Liver (tissue), 9 donors: Measurements from ENCODE around the gene SPRYD3. TPM values are rescaled to one million over a fixed set of nuclear protein-coding genes. Genes with fewer than 3 reads are reported as not detected.

ENCODE experiments used
- DNase-seq: peaks from one replicate; pipeline ENCODE4 v3.0.0-alpha.2; 2017; ENCODE audit warnings: low spot score
- H3K27ac ChIP-seq, 2 donors: one replicate each; pipeline ENCODE4 v1.7.0; 2013; ENCODE audit warnings: inconsistent platforms in 2 of 2, low read length in 2 of 2, control low read depth in 1 of 2, low read depth in 1 of 2, mild to moderate bottlenecking in 1 of 2
- H3K27me3 ChIP-seq, 4 donors: one replicate each; pipeline versions ENCODE4 v1.6.1 to v1.7.0; 2013; ENCODE audit warnings: low read length in 3 of 4, inconsistent platforms in 1 of 4, mild to moderate bottlenecking in 1 of 4, moderate library complexity in 1 of 4; ENCODE audit not compliant: control insufficient read depth in 4 of 4, insufficient read depth in 4 of 4
- H3K36me3 ChIP-seq, 4 donors: one replicate each; pipeline versions ENCODE4 v1.6.1 to v1.7.0; 2013; ENCODE audit warnings: low read length in 3 of 4, mild to moderate bottlenecking in 3 of 4, low read depth in 1 of 4, moderate library complexity in 1 of 4; ENCODE audit not compliant: control insufficient read depth in 4 of 4, insufficient read depth in 3 of 4
- H3K4me1 ChIP-seq, 4 donors: one replicate each; pipeline versions ENCODE4 v1.6.1 to v1.7.0; 2013; ENCODE audit warnings: low read length in 3 of 4, mild to moderate bottlenecking in 3 of 4, moderate library complexity in 1 of 4; ENCODE audit not compliant: control insufficient read depth in 4 of 4, insufficient read depth in 4 of 4
- H3K4me3 ChIP-seq, 3 donors: one replicate each; pipeline versions ENCODE4 v1.6.1 to v1.7.0; 2013; ENCODE audit warnings: low read length in 3 of 3, control low read depth in 1 of 3, low read depth in 1 of 3, mild to moderate bottlenecking in 1 of 3
- H3K9ac ChIP-seq, 2 donors: one replicate each; pipeline ENCODE4 v1.7.0; 2013; ENCODE audit warnings: low read length in 2 of 2, mild to moderate bottlenecking in 2 of 2, moderate library complexity in 2 of 2, control low read depth in 1 of 2, low read depth in 1 of 2
- H3K9me3 ChIP-seq, 4 donors: one replicate each; pipeline versions ENCODE4 v1.6.1 to v1.7.0; 2013; ENCODE audit warnings: low read length in 3 of 4; ENCODE audit not compliant: control insufficient read depth in 4 of 4
- FOXA1 ChIP-seq: IDR thresholded peaks from 2 replicates; pipeline ENCODE4 v1.6.1; 2016; ENCODE audit warnings: antibody characterized with exemption
- GABPA ChIP-seq, 2 donors: IDR thresholded peaks in 1 of 2; conservative IDR thresholded peaks in 1 of 2; 2 replicates each; pipeline ENCODE4 v1.6.1; 2016; ENCODE audit warnings: antibody characterized with exemption in 2 of 2, mild to moderate bottlenecking in 1 of 2, moderate library complexity in 1 of 2
- JUND ChIP-seq, 2 donors: IDR thresholded peaks; 2 replicates each; pipeline ENCODE4 v1.6.1; 2016; ENCODE audit warnings: antibody characterized with exemption in 2 of 2
- NR2F2 ChIP-seq: IDR thresholded peaks from 2 replicates; pipeline ENCODE4 v1.6.1; 2016; ENCODE audit warnings: antibody characterized with exemption
- TAF1 ChIP-seq: conservative IDR thresholded peaks from 2 replicates; pipeline ENCODE4 v1.6.1; 2016; ENCODE audit warnings: antibody characterized with exemption, mild to moderate bottlenecking
- YY1 ChIP-seq: IDR thresholded peaks from 2 replicates; pipeline ENCODE4 v1.6.1; 2016; ENCODE audit warnings: antibody characterized with exemption, mild to moderate bottlenecking
- WGBS: extraction: QIAGEN DNeasy Blood & Tissue Kit; methylation state at CpG from one replicate; pipeline ENCODE4 v1.1.7; 2013; 5-methylcytosine and 5-hydroxymethylcytosine counted together
- polyA plus RNA-seq, 2 donors: library from polyadenylated mRNA; stranded (reverse) in 1 of 2; unstranded in 1 of 2; fragments of 200-250 nt in 1 of 2; fragments of >200 nt in 1 of 2; fragmentation: Nextera tagmentation in 1 of 2; extraction: Ambion mirVana in 1 of 2; gene quantifications; one replicate each; pipeline versions ENCODE4 v1.2.1 to v1.2.3, GENCODE V29; 2013 to 2015
- total RNA-seq, 2 donors: library from RNA; depleted of rRNA; stranded (reverse); fragments of >200 nt; gene quantifications; one replicate each; pipeline ENCODE4 v1.2.3, GENCODE V29; 2014
- TF ChIP-seq, protein P1 (sequence below): IDR thresholded peaks from 2 replicates; pipeline ENCODE4 v1.6.1; 2016; ENCODE audit warnings: antibody characterized with exemption
- TF ChIP-seq, protein P2 (sequence below): IDR thresholded peaks from 2 replicates; pipeline ENCODE4 v1.6.1; 2016; ENCODE audit warnings: antibody characterized with exemption, mild to moderate bottlenecking
- TF ChIP-seq, protein P3 (sequence below): IDR thresholded peaks from 2 replicates; pipeline ENCODE4 v1.6.1; 2016; ENCODE audit warnings: antibody characterized with exemption
- TF ChIP-seq, protein P4 (sequence below): fragments of 150-350 bp; IDR thresholded peaks from 2 replicates; pipeline ENCODE4 v1.5.1; 2017; ENCODE audit warnings: improper control_type of control experiment, low read depth, low read length; ENCODE audit not compliant: missing input control
- donor health status: healthy.
- donor health status: healthy.
- donor health status: healthy.
- donor health status: healthy.
- donor health status: healthy.

The SPRYD3 gene
- total and polyA plus RNA-seq, 4 donors, result 6.0 to 20.3 (median 13.3) TPM

DNA sequence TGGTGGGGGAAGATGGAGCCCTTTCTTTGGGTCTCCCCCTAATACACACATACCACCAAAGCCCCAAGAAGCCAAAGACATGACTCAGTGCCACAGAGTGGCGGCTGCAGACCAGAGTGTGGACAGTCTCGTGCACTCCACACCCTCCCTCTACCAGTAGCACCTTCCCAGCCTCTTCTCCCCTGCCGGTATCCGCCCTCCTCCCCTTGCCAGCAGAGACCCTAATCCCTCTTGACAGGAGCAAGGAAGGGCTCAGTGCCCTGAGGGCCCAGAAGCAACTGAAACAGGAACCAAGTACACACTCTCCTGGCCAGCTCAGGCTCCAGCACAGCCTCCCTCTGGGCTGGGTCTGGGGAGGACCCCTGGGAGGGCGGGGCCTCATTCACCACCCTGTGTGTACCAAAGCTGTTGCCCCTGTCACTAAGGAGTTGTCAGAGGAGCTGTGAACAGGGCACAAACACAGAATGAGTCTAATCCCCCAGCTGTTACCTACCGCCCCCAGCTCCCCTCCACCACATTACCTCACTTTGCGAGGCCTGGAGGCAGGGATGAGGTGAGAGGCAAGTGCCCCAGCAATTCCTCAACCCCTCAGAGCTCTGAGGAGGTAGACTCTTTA lies 8.2 kb downstream of the SPRYD3 start:
- H3K27ac ChIP-seq, result no peak overlapping the region
- H3K4me1 ChIP-seq, result peaks cover 0 to 28% (median 7%) of the 10 kb centered on the region in 4 donors
- no peak overlapping the region for H3K9ac ChIP-seq
- TF ChIP-seq, protein P1, sequence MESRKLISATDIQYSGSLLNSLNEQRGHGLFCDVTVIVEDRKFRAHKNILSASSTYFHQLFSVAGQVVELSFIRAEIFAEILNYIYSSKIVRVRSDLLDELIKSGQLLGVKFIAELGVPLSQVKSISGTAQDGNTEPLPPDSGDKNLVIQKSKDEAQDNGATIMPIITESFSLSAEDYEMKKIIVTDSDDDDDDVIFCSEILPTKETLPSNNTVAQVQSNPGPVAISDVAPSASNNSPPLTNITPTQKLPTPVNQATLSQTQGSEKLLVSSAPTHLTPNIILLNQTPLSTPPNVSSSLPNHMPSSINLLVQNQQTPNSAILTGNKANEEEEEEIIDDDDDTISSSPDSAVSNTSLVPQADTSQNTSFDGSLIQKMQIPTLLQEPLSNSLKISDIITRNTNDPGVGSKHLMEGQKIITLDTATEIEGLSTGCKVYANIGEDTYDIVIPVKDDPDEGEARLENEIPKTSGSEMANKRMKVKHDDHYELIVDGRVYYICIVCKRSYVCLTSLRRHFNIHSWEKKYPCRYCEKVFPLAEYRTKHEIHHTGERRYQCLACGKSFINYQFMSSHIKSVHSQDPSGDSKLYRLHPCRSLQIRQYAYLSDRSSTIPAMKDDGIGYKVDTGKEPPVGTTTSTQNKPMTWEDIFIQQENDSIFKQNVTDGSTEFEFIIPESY, result no peak
- no peak for TF ChIP-seq GABPA (IDR thresholded peaks at IDR 0.05 in 1 of 2, conservative IDR thresholded peaks at IDR 0.05 in 1 of 2)
- peaks cover 2 to 14% (median 4%) of the 10 kb centered on the region in 4 donors for H3K36me3 ChIP-seq
- H3K27me3 ChIP-seq, result no peaks in the 10 kb centered on the region
- DNase-seq, result no peak
- no peak overlapping the region for H3K4me3 ChIP-seq
- no peaks in the 10 kb centered on the region for H3K9me3 ChIP-seq
- 89% methylated on average over 7 of the region's 7 CpGs for WGBS

DNA sequence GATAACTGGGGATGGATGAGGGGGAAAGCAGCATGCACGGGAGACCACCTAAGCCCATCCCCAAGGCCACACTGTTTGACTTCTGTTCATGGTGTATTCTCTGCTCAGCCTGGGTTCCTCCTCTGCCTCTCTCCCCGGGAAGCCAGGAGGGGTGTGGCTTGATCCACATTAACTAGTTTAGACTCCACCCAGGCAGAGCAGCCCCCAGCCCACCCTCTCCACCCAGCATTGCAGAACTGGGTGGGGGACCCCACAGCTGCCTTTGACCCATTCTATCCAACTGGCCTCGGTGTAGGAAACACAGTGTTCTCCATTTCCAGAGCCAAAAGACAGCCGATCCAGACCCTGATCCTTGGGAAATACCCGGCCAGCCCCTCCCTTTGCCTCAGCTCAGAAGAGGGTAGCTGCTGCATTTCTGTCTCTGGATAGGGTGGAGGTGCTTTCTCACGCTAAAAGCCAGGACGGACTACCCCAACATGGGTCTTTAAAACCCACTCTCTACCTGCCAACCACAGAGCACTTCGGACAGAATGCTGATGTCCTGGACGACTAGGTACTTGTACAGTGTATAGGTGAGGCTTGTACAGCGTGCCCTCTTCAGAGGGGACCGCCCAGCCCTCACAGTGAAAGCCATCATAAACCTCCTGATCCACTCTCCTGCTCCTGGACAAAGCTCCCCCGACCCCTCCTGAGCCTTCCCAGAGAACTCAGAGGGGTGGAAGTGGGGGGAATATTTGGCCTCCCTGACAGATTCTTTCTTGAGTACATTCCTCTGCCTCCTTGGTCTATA lies 9.4 kb downstream of the SPRYD3 start:
- 84% methylated on average over 12 of the region's 12 CpGs for WGBS
- no peak overlapping the region for H3K9ac ChIP-seq
- H3K9me3 ChIP-seq, result no peaks in the 10 kb centered on the region
- H3K4me3 ChIP-seq, result no peak overlapping the region
- peaks cover 0 to 26% (median 8%) of the 10 kb centered on the region in 4 donors for H3K4me1 ChIP-seq
- no peak overlapping the region for H3K27ac ChIP-seq
- no peak for TF ChIP-seq FOXA1
- TF ChIP-seq YY1, result no peak
- no peak for TF ChIP-seq TAF1
- TF ChIP-seq, protein P2, sequence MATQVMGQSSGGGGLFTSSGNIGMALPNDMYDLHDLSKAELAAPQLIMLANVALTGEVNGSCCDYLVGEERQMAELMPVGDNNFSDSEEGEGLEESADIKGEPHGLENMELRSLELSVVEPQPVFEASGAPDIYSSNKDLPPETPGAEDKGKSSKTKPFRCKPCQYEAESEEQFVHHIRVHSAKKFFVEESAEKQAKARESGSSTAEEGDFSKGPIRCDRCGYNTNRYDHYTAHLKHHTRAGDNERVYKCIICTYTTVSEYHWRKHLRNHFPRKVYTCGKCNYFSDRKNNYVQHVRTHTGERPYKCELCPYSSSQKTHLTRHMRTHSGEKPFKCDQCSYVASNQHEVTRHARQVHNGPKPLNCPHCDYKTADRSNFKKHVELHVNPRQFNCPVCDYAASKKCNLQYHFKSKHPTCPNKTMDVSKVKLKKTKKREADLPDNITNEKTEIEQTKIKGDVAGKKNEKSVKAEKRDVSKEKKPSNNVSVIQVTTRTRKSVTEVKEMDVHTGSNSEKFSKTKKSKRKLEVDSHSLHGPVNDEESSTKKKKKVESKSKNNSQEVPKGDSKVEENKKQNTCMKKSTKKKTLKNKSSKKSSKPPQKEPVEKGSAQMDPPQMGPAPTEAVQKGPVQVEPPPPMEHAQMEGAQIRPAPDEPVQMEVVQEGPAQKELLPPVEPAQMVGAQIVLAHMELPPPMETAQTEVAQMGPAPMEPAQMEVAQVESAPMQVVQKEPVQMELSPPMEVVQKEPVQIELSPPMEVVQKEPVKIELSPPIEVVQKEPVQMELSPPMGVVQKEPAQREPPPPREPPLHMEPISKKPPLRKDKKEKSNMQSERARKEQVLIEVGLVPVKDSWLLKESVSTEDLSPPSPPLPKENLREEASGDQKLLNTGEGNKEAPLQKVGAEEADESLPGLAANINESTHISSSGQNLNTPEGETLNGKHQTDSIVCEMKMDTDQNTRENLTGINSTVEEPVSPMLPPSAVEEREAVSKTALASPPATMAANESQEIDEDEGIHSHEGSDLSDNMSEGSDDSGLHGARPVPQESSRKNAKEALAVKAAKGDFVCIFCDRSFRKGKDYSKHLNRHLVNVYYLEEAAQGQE, result no peak
- TF ChIP-seq NR2F2, result peak; percentile 59
- TF ChIP-seq, protein P3, sequence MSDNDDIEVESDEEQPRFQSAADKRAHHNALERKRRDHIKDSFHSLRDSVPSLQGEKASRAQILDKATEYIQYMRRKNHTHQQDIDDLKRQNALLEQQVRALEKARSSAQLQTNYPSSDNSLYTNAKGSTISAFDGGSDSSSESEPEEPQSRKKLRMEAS, result no peak
- TF ChIP-seq, protein P4, sequence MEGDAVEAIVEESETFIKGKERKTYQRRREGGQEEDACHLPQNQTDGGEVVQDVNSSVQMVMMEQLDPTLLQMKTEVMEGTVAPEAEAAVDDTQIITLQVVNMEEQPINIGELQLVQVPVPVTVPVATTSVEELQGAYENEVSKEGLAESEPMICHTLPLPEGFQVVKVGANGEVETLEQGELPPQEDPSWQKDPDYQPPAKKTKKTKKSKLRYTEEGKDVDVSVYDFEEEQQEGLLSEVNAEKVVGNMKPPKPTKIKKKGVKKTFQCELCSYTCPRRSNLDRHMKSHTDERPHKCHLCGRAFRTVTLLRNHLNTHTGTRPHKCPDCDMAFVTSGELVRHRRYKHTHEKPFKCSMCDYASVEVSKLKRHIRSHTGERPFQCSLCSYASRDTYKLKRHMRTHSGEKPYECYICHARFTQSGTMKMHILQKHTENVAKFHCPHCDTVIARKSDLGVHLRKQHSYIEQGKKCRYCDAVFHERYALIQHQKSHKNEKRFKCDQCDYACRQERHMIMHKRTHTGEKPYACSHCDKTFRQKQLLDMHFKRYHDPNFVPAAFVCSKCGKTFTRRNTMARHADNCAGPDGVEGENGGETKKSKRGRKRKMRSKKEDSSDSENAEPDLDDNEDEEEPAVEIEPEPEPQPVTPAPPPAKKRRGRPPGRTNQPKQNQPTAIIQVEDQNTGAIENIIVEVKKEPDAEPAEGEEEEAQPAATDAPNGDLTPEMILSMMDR, result no peak
- TF ChIP-seq JUND (IDR thresholded peaks at IDR 0.05), result no peak
- no peak for DNase-seq
- no peaks in the 10 kb centered on the region for H3K27me3 ChIP-seq
- H3K36me3 ChIP-seq, result peaks cover 0 to 7% (median 0%) of the 10 kb centered on the region in 4 donors
